HAP-1 (cell line): ENCODE measurements around the gene TNFSF13B.
"Not testable (repeated sequence)": the region's sequence is repeated elsewhere in the genome, so short reads cannot be mapped to it uniquely, and the experiment has no call there.

Experiments used
- DNase-seq, 2 experiments: peaks; one replicate each; pipeline ENCODE4 v3.0.0-alpha.2; 2016 to 2020; ENCODE audit warnings: low spot score in 2 of 2
- H3K27me3 ChIP-seq: fragments of 250-450 bp; sonication (Bioruptor Pico); 2 replicates; pipeline ENCODE4 v1.5.1; 2020; ENCODE audit warnings: low read depth, mild to moderate bottlenecking, moderate library complexity
- H3K36me3 ChIP-seq: fragments of 250-450 bp; sonication (Bioruptor Pico); replicated peaks from 2 replicates; pipeline ENCODE4 v1.5.1; 2020; ENCODE audit warnings: mild to moderate bottlenecking
- H3K4me1 ChIP-seq: fragments of 250-450 bp; sonication (Bioruptor Pico); 2 replicates; pipeline ENCODE4 v1.5.1; 2020; ENCODE audit warnings: mild to moderate bottlenecking
- H3K4me3 ChIP-seq: fragments of 250-450 bp; sonication (Bioruptor Pico); 2 replicates; pipeline ENCODE4 v1.5.1; 2020; ENCODE audit warnings: mild to moderate bottlenecking, moderate library complexity
- H3K9me3 ChIP-seq: fragments of 250-450 bp; sonication (Bioruptor Pico); 2 replicates; pipeline ENCODE4 v1.5.1; 2020; ENCODE audit warnings: mild to moderate bottlenecking, moderate library complexity
- in situ Hi-C: fragments of 300-500 bp; cut with MboI; formaldehyde crosslinking; loops from 3 replicates; pipeline ENCODE4 v1.14.3; 2020; ENCODE audit warnings: low sequenced_read_pairs, inconsistent platforms, mixed read lengths

Gene TNFSF13B

GRCh38 chr13:108269601-108270328, at the start of gene TNFSF13B:
Gene TNFSF13B (plus strand): TSS chr13:108269718. CDS start chr13:108269896, 178 bp downstream.
- H3K4me3 ChIP-seq = no peak within 1 kb of the TSS
- no peaks in the 10 kb centered on the region for H3K36me3 ChIP-seq
- in situ Hi-C loops = no loop called here
- H3K9me3 ChIP-seq = no peaks in the 10 kb centered on the region
- no peaks in the 10 kb centered on the region; the same call in 1 of the 2 replicates for H3K27me3 ChIP-seq
- H3K4me1 ChIP-seq = no peaks in the 10 kb centered on the region
- DNase-seq = peak in 1 of 2 experiments; percentile 32

- Histone ChIP-seq H3K36me3 (no peaks in the 10 kb centered on the region), H3K4me3 (peak overlapping the region; percentile 65; the same call in 1 of the 2 replicates), H3K4me1 (peaks cover 11% of the 10 kb centered on the region), H3K27me3 (no peaks in the 10 kb centered on the region), H3K9me3 (no peaks in the 10 kb centered on the region)
- in situ Hi-C loops = no loop called here
- no peak for DNase-seq
Observed at GRCh38 chr13:108220041-108220440, 49.5 kb upstream of the TNFSF13B start.

- Histone ChIP-seq H3K4me3 (no peak overlapping the region), H3K9me3 (no peaks in the 10 kb centered on the region), H3K27me3 (no peaks in the 10 kb centered on the region), H3K4me1 (peaks cover 7% of the 10 kb centered on the region), H3K36me3 (no peaks in the 10 kb centered on the region)
- in situ Hi-C loops = no loop called here
- no peak for DNase-seq
Observed at GRCh38 chr13:108223687-108224503, 45.6 kb upstream of the TNFSF13B start.

GRCh38 chr13:108225440-108225839, 44.1 kb upstream of the TNFSF13B start:
- Histone ChIP-seq H3K9me3 (no peaks in the 10 kb centered on the region), H3K27me3 (no peaks in the 10 kb centered on the region), H3K4me1 (no peaks in the 10 kb centered on the region), H3K4me3 (no peak overlapping the region), H3K36me3 (0 out of 2 replicates have a peak, but pooled peaks cover 3% of the 10 kb centered on the region)
- in situ Hi-C loops = no loop called here
- DNase-seq = no peak

- H3K9me3 ChIP-seq = no peaks in the 10 kb centered on the region
- in situ Hi-C loops = no loop called here
- no peak overlapping the region for H3K4me3 ChIP-seq
Observed at GRCh38 chr13:108226184-108226583, 43.3 kb upstream of the TNFSF13B start.

GRCh38 chr13:108227651-108228272, 41.8 kb upstream of the TNFSF13B start:
- DNase-seq = peak; percentile 39 to 46
- H3K9me3 ChIP-seq = no peaks in the 10 kb centered on the region
- H3K27me3 ChIP-seq = no peaks in the 10 kb centered on the region
- in situ Hi-C loops = no loop called here
- no peaks in the 10 kb centered on the region for H3K4me1 ChIP-seq
- H3K36me3 ChIP-seq = 0 out of 2 replicates have a peak, but pooled peaks cover 3% of the 10 kb centered on the region
- H3K4me3 ChIP-seq = no peak overlapping the region

More at GRCh38 chr13:108226184-108226583, 43.3 kb upstream of the TNFSF13B start:
- H3K4me1 ChIP-seq = no peaks in the 10 kb centered on the region
- H3K36me3 ChIP-seq = 0 out of 2 replicates have a peak, but pooled peaks cover 3% of the 10 kb centered on the region
- H3K27me3 ChIP-seq = no peaks in the 10 kb centered on the region
- DNase-seq = no peak

- H3K36me3 ChIP-seq = 0 out of 2 replicates have a peak, but pooled peaks cover 3% of the 10 kb centered on the region
- peaks cover 3% of the 10 kb centered on the region; the same call in 1 of the 2 replicates for H3K9me3 ChIP-seq
- H3K27me3 ChIP-seq = no peaks in the 10 kb centered on the region
- H3K4me1 ChIP-seq = no peaks in the 10 kb centered on the region
- in situ Hi-C loops = no loop called here
- no peak for DNase-seq
- no peak overlapping the region for H3K4me3 ChIP-seq
Observed at GRCh38 chr13:108230377-108230776, 39.1 kb upstream of the TNFSF13B start.

- in situ Hi-C loops = no loop called here
- DNase-seq = no peak
Observed at GRCh38 chr13:108249150-108249549, 20.4 kb upstream of the TNFSF13B start.

GRCh38 chr13:108257248-108257647, 12.3 kb upstream of the TNFSF13B start:
- Histone ChIP-seq H3K4me3 (no peak overlapping the region), H3K9me3 (no peaks in the 10 kb centered on the region), H3K27me3 (no peaks in the 10 kb centered on the region), H3K36me3 (no peaks in the 10 kb centered on the region), H3K4me1 (no peaks in the 10 kb centered on the region)
- in situ Hi-C loops = no loop called here
- no peak for DNase-seq

More at GRCh38 chr13:108249150-108249549, 20.4 kb upstream of the TNFSF13B start:
- Histone ChIP-seq H3K4me1 (no peaks in the 10 kb centered on the region), H3K9me3 (no peaks in the 10 kb centered on the region), H3K36me3 (no peaks in the 10 kb centered on the region), H3K27me3 (no peaks in the 10 kb centered on the region), H3K4me3 (no peak overlapping the region)

GRCh38 chr13:108263621-108264355, 5.7 kb upstream of the TNFSF13B start:
- no peak for DNase-seq
- Histone ChIP-seq H3K9me3 (no peaks in the 10 kb centered on the region), H3K36me3 (no peaks in the 10 kb centered on the region), H3K4me1 (no peaks in the 10 kb centered on the region), H3K27me3 (no peaks in the 10 kb centered on the region), H3K4me3 (no peak overlapping the region)
- in situ Hi-C loops = no loop called here

GRCh38 chr13:108266321-108266990, 3.1 kb upstream of the TNFSF13B start:
- in situ Hi-C loops = no loop called here
- H3K4me3 ChIP-seq = no peak overlapping the region
- no peaks in the 10 kb centered on the region for H3K9me3 ChIP-seq
- no peaks in the 10 kb centered on the region for H3K36me3 ChIP-seq
- no peaks in the 10 kb centered on the region for H3K27me3 ChIP-seq
- no peaks in the 10 kb centered on the region for H3K4me1 ChIP-seq
- no peak for DNase-seq

GRCh38 chr13:108267347-108267746, 2.2 kb upstream of the TNFSF13B start:
- Histone ChIP-seq H3K4me1 (no peaks in the 10 kb centered on the region), H3K9me3 (no peaks in the 10 kb centered on the region), H3K36me3 (no peaks in the 10 kb centered on the region), H3K27me3 (no peaks in the 10 kb centered on the region), H3K4me3 (no peak overlapping the region)
- in situ Hi-C loops = no loop called here
- no peak for DNase-seq

- H3K4me1 ChIP-seq, DNase-seq, H3K9me3 ChIP-seq, H3K27me3 ChIP-seq, H3K36me3 ChIP-seq, in situ Hi-C loops, H3K4me3 ChIP-seq: not testable (repeated sequence)
Observed at GRCh38 chr13:108267855-108268254, 1.7 kb upstream of the TNFSF13B start.
